Measurements from ENCODE around the gene TSPYL4. TPM values are rescaled to one million over a fixed set of nuclear protein-coding genes. Genes with fewer than 3 reads are reported as not detected.

Gene TSPYL4
- polyA plus RNA-seq, 1 donor from 2014 or later, result 97.2 TPM

- no peak overlapping the region for H3K4me3 ChIP-seq (ENCODE audit: low read length)
- H3K79me2 ChIP-seq (replicated peaks; ENCODE audit: insufficient read depth, low read length), result peaks cover 13% of the 10 kb centered on the region
- TF ChIP-seq SMC3 (conservative IDR thresholded peaks at IDR 0.05; ENCODE audit: poor library complexity) (no peak), TAF1 (IDR thresholded peaks at IDR 0.05; ENCODE audit: low read depth) (no peak), MXI1 (conservative IDR thresholded peaks at IDR 0.05; ENCODE audit: poor library complexity, severe bottlenecking) (no peak), RAD21 (conservative IDR thresholded peaks at IDR 0.05) (no peak), EZH2 (IDR thresholded peaks at IDR 0.05; ENCODE audit: borderline replicate concordance, insufficient read depth, low read length, poor library complexity, severe bottlenecking) (no peak), POLR2AphosphoS5 (IDR thresholded peaks at IDR 0.05) (no peak), EP300 (conservative IDR thresholded peaks at IDR 0.05; ENCODE audit: poor library complexity, severe bottlenecking) (no peak), CTCF (IDR thresholded peaks at IDR 0.05; ENCODE audit: poor library complexity, severe bottlenecking) (no peak)
- TF ChIP-seq, protein P1, sequence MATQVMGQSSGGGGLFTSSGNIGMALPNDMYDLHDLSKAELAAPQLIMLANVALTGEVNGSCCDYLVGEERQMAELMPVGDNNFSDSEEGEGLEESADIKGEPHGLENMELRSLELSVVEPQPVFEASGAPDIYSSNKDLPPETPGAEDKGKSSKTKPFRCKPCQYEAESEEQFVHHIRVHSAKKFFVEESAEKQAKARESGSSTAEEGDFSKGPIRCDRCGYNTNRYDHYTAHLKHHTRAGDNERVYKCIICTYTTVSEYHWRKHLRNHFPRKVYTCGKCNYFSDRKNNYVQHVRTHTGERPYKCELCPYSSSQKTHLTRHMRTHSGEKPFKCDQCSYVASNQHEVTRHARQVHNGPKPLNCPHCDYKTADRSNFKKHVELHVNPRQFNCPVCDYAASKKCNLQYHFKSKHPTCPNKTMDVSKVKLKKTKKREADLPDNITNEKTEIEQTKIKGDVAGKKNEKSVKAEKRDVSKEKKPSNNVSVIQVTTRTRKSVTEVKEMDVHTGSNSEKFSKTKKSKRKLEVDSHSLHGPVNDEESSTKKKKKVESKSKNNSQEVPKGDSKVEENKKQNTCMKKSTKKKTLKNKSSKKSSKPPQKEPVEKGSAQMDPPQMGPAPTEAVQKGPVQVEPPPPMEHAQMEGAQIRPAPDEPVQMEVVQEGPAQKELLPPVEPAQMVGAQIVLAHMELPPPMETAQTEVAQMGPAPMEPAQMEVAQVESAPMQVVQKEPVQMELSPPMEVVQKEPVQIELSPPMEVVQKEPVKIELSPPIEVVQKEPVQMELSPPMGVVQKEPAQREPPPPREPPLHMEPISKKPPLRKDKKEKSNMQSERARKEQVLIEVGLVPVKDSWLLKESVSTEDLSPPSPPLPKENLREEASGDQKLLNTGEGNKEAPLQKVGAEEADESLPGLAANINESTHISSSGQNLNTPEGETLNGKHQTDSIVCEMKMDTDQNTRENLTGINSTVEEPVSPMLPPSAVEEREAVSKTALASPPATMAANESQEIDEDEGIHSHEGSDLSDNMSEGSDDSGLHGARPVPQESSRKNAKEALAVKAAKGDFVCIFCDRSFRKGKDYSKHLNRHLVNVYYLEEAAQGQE (IDR thresholded peaks at IDR 0.05; ENCODE audit: borderline replicate concordance), result no peak
- no peaks in the 10 kb centered on the region for H3K9me3 ChIP-seq (ENCODE audit: low read length)
- H3K9ac ChIP-seq (ENCODE audit: low read length), result no peak overlapping the region
- H3K4me2 ChIP-seq (ENCODE audit: low read length), result no peak overlapping the region
- no peaks in the 10 kb centered on the region for H3K9me2 ChIP-seq (ENCODE audit: insufficient read depth, low read length)
- no peak overlapping the region for H2AFZ ChIP-seq (ENCODE audit: low read depth, low read length)
- H3K27me3 ChIP-seq (ENCODE audit: insufficient read depth, low read depth, low read length), result no peaks in the 10 kb centered on the region
- H3F3A ChIP-seq (ENCODE audit: insufficient read depth, low read length, poor library complexity, severe bottlenecking), result no peaks in the 10 kb centered on the region
- H4K20me1 ChIP-seq (ENCODE audit: insufficient read depth), result peaks cover under 1% of the 10 kb centered on the region
- no peaks in the 10 kb centered on the region for H3K36me3 ChIP-seq (ENCODE audit: insufficient read depth, low read length)
- H3K27ac ChIP-seq (ENCODE audit: low read length), result no peak overlapping the region
Observed at GRCh38 chr6:116271149-116271708, 17.4 kb upstream of the TSPYL4 start.

DNA sequence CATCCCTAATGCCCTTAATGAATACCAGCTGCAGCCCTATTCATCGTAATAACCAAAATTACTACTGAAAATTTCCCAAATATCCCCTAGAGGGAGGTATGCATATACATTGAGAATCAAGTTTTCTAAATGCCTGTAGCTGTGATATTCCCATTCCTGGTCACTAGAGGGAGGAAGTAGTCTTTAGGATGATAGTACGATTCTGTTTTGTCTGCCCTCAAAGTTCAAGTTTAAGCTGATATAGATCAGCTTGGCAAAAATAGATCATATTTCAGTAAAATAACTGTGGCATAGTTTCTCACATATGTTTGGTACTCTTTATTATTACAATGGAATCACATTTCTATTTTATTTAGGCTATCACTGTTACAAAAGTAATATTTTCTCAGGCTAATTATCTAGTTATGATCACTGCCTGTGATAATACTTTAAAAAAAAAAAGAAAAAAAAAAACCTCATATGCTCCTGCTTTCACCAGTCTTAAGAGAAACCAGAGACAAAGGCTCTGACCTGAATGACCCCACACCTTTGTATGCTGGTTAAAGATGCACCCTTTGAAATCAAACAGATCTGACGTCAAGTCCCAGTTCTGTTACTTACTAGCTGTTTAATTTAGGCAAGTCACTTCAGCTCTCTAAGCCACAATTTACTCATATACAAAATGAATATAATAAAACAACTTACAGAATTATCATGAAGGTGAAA is 14.9 kb upstream of the TSPYL4 start:
- H3F3A ChIP-seq (ENCODE audit: insufficient read depth, low read length, poor library complexity, severe bottlenecking), result no peaks in the 10 kb centered on the region

More for the DNA sequence above, 14.9 kb upstream of the TSPYL4 start:
- no peak overlapping the region for H2AFZ ChIP-seq (ENCODE audit: low read depth, low read length)
- H3K4me2 ChIP-seq (ENCODE audit: low read length), result no peak overlapping the region
- H3K9me2 ChIP-seq (ENCODE audit: insufficient read depth, low read length), result no peaks in the 10 kb centered on the region
- no peak overlapping the region for H3K9ac ChIP-seq (ENCODE audit: low read length)
- H3K4me3 ChIP-seq (ENCODE audit: low read length), result no peak overlapping the region
- no peaks in the 10 kb centered on the region for H4K20me1 ChIP-seq (ENCODE audit: insufficient read depth)
- H3K9me3 ChIP-seq (ENCODE audit: low read length), result no peaks in the 10 kb centered on the region
- no peaks in the 10 kb centered on the region for H3K36me3 ChIP-seq (ENCODE audit: insufficient read depth, low read length)
- TF ChIP-seq, protein P1 (IDR thresholded peaks at IDR 0.05; ENCODE audit: borderline replicate concordance), result no peak
- TF ChIP-seq TAF1 (IDR thresholded peaks at IDR 0.05; ENCODE audit: low read depth), result no peak
- TF ChIP-seq POLR2AphosphoS5 (IDR thresholded peaks at IDR 0.05), result no peak
- TF ChIP-seq SMC3 (conservative IDR thresholded peaks at IDR 0.05; ENCODE audit: poor library complexity), result peak; percentile 78
- TF ChIP-seq RAD21 (conservative IDR thresholded peaks at IDR 0.05), result peak; percentile 76
- TF ChIP-seq CTCF (IDR thresholded peaks at IDR 0.05; ENCODE audit: poor library complexity, severe bottlenecking), result peak; percentile 89
- no peak for TF ChIP-seq EP300 (conservative IDR thresholded peaks at IDR 0.05; ENCODE audit: poor library complexity, severe bottlenecking)
- TF ChIP-seq MXI1 (conservative IDR thresholded peaks at IDR 0.05; ENCODE audit: poor library complexity, severe bottlenecking), result no peak
- TF ChIP-seq EZH2 (IDR thresholded peaks at IDR 0.05; ENCODE audit: borderline replicate concordance, insufficient read depth, low read length, poor library complexity, severe bottlenecking), result no peak
- H3K79me2 ChIP-seq (replicated peaks; ENCODE audit: insufficient read depth, low read length), result peaks cover 5% of the 10 kb centered on the region
- H3K27ac ChIP-seq (ENCODE audit: low read length), result no peak overlapping the region
- no peaks in the 10 kb centered on the region for H3K27me3 ChIP-seq (ENCODE audit: insufficient read depth, low read depth, low read length)

All from neural cell (in vitro differentiated cells).